Hematopoietic multipotent progenitor cell treated with erythropoietin and hydrocortisone succinate and interleukin-3 and kit ligand, for 8 days (in vitro differentiated cells): ENCODE results near the gene DUSP1.

Experiments used
- DNase-seq: peaks from one replicate; pipeline ENCODE4 v3.0.0-alpha.2; 2015

The DUSP1 gene

GRCh38 chr5:172721455-172722326, 49.3 kb downstream of the DUSP1 start:
- no peak for DNase-seq

GRCh38 chr5:172720655-172721054, 50.3 kb downstream of the DUSP1 start:
- no peak for DNase-seq

DNA sequence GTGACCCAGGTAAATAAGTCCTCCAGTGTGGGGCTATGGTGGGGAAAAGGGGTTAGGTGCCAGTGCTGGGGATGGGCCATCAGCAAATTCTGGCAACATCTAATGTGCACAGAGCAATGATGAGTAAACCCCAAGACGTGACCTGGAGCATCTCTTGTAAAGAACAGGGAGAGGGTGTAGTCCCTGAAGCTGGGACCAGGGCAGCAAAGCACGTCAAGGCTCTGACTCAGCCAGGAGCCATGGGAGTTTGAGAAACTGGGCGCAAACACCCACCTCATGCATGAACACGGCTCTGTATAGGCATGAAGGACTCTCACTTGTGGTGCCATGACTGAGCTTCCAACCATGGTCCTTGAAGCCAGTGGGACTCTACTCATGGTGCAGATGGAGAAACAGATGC, 51.8 kb downstream of the DUSP1 start:
- DNase-seq = no peak

DNA sequence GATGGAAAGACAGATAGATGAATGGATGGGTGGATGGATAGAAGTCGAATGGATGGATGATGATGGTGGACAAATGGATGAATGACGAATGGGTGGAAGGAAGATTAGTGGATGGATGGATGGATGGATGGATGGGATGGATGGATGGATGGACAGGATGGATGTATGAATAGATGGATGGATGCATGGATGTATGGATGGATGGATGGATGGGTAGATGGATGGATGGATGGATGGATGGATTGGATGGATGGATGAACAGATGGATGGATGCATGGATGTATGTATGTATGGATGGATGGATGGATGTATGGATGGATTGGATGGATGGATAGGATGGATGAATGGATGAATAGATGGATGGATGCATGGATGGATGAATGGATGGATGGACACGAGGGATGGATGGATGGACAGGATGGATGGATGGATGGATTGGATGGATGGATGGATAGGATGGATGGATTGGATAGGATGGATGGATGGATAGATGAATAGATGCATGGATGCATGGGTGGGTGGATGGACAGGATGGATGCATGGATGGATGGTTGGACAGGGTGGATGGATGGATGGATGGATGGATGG, 52.4 kb downstream of the DUSP1 start:
- no peak for DNase-seq
